Stimulated activated CD4-positive, alpha-beta T cell treated with anti-CD3 and anti-CD28 coated beads, Interleukin-15, amount 100 ng/mL, for 48 hours (primary cell): Measurements from ENCODE around the gene KLK2.

Source experiments
- DNase-seq, 2 donors: peaks; one replicate each; pipeline ENCODE4 v3.0.0-alpha.2; 2020; ENCODE audit warnings: low read depth in 2 of 2

Gene KLK2

GRCh38 chr19:50873056-50873455, at the start of gene KLK2:
KLK2 (plus strand) TSS chr19:50873439; CDS start chr19:50873474, 35 bp downstream.
- DNase-seq = no peak

- no peak for DNase-seq
Measured at GRCh38 chr19:50826492-50827240, 46.6 kb upstream of the KLK2 start.

DNA sequence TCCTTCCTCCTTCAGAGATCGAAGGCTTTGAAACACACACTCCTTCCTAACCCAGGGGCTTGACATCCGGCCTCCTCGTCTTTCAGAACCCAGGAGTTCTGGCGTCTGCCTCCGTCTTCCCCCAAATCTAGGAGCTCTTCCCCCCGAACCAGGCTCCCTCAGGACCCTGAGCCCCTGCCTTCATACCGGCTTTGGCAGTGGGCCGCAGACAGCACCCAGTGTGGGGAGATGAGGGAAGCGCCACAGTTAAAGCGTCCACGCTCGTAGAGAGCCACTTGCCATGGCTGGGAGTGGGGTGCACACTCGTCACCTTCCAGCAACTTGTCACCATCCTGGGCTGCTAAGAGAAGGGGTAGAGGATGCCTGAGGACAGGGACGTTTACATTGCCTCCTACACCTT, 45.8 kb upstream of the KLK2 start:
- DNase-seq = no peak

GRCh38 chr19:50829801-50830200, 43.4 kb upstream of the KLK2 start:
- DNase-seq = no peak

DNA sequence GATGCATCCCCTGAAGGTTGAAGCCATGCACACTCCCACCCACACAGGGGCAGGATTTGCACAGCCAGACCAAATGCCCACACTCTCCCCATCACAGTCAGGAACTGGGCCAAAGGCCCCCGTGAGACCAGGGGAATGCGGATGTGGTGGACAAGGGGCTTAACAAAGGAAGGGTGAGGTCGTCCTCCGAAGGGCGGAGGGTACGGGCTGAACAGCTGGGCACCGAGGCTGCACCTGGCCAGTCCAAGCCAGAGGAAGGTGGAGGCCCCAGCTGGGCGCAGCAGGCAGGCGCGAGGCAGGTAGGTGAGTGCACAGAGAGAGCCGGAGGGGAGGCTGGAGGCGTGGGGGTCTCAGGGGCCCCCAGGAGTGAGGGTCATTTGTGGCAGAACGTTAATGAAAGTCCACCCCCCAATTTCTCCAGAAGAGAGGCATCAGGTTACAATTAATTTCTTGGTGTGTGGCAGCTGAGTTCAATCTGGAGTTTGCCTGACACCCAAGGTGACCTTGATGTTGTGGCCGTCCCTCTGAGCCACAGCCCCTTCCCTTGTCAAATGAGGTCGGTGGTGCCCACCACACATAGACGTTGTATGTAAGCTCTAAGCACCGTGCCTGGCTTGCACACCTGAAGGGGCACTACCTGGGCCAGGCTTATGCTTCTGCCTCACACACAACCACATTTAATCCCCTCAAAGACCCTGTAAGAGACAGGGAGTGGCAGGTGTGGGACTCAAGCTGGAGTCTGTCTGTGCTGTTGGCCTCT, 42.8 kb upstream of the KLK2 start:
- DNase-seq = no peak

- no peak for DNase-seq
Measured at GRCh38 chr19:50831026-50831396, 42.2 kb upstream of the KLK2 start.

DNA sequence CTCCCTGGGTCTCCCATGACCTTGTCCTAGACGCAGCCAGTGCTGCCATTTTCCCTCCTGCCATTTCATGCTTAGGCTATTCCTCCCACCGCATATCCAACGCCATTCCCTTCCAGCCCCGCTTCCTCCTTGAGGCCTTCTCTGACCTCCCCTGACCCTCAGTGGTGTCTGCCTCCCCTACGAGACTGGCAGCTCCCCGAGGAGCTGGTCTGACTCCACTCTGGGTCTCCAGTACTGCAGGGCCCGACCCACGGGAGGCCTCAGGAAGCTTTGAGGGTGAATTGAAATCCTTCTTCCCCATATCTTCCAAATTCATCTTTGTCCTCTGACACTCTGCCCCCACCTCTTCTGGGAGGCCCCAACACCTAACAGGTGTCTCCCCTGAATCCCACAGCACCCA, 40.6 kb upstream of the KLK2 start:
- DNase-seq = no peak

DNA sequence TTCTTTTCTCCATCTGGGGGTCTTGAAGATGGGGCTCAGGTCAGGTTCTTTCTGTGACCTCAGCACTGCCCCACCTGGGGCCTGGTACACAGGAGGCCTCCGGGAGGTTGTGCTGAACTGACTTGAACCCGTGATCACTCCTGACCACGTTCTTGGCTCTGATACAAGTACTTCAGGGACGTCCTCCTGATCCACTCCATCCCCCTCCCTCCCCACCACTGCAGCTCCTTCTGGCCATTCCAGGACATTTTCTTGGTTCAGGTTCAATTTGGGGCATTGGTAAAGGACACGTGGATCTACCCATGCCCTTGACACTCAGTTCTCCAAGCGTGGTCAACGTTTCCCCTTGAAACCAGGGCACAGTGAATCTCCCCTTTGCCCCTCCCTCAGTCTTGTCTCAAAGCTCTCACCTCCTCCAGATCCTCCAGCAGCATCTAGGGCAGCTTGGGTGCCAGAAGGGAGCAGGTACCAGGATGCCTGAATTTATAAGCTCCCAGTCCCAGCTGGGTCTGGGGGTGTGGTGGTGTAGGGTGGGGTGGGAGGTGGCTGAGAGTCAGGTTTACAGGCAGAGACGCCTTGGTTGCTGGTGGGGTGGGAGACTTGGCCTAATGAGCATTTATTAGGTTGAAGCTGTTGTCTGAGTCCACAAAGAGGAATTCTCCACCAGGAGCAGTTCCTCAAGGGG, 40.0 kb upstream of the KLK2 start, which contains the start of gene KLK15:
TSS of gene KLK15 (minus strand) at position 458 of the 685 bp plus-strand sequence. CDS start 2,082 bp downstream, outside the sequence.
- no peak for DNase-seq

DNA sequence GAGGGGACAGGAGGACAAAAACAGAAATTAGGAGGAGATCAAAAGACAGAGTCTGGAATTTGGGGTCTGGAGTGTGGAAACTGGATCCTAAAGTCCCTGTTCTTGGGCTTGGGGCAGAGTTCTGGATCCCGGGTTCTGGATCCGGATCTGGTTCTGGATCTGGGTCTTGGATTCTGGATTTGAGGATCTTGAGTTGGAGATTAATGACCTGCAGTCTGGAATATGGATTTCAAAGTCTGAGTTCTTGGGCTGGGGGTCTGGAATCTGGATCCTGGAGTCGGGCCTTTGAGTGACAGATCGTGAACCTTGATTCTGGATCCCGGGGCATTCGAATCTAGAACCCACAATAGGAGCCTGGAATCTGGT, 39.5 kb upstream of the KLK2 start:
- DNase-seq = no peak

GRCh38 chr19:50835103-50835784, 38.0 kb upstream of the KLK2 start:
- DNase-seq = no peak

GRCh38 chr19:50835785-50836542, 37.3 kb upstream of the KLK2 start:
- peak; percentile 30 to 68 for DNase-seq

DNA sequence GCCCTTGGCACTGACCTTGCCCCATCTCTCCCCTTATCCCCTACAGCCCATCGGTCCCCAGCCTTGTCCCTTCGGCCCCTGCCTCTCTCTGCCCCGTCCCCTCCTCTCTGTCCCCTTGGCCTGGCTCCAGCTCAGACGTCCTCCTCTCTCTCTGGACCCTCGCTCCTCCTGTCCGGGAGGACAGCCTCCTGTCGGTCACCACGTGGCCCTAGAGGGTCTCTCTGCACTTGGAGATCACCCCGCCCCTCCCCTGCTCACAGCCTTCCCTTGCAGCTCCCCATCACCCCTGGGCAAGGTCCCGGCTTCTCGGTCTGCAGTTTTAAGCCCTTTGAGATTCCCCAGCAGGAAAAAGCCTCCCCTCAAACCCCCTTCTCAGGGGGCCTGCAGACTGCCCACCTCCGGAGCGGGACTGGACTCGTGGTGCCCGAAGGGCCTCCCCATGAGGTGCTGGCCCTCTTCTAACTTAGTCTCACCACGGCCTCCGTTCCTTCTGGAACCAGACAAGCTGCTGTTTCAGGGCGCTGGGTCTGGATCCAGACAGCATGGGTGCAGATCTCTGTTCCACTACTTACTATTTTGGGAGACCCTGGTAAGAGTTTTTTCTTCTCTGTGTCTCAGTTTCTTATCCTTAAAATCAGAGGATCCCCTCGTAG, 36.6 kb upstream of the KLK2 start:
- no peak for DNase-seq

DNA sequence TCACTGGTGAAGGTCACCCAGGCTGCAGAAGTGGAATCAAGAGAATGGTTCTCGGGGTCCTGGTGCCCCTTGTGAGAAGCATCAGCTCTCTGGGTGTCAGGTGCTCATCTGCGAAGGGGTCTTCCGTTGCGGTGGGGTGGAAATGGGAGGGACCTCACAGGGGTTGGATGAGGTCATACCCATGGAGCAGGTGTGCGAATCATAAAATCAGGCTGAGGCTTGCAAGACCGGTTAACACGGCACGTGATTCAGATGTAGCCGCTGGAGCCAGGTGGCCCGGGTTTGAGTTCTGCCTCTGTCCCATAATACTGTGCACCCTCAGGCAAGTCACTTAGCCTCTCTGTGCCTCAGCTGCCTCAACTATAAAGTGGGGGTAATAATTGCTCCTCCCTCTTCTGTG, 35.9 kb upstream of the KLK2 start:
- no peak for DNase-seq

DNA sequence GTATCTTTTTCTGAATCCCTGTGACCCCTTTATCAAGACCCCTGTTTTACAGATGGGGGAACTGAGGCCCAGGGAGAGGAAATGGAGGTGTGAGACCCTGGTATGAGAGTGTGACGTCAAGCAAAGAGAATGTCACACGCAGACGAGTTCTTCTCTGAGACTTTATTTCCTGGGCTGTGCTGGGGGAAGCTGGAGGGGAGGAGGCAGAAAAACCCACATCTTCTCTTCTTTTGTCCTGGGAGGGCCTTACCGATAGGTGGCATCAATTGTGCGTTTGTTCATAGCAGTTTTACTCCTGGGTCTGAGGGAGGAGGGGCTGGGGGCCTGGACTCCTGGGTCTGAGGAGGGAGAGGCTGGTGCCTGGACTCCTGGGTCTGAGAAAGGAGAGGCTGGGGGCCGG, 35.0 kb upstream of the KLK2 start:
- DNase-seq = no peak

- no peak for DNase-seq
Measured at GRCh38 chr19:50839712-50840655, 33.3 kb upstream of the KLK2 start.

- no peak for DNase-seq
Measured at GRCh38 chr19:50842130-50842529, 31.1 kb upstream of the KLK2 start.

DNA sequence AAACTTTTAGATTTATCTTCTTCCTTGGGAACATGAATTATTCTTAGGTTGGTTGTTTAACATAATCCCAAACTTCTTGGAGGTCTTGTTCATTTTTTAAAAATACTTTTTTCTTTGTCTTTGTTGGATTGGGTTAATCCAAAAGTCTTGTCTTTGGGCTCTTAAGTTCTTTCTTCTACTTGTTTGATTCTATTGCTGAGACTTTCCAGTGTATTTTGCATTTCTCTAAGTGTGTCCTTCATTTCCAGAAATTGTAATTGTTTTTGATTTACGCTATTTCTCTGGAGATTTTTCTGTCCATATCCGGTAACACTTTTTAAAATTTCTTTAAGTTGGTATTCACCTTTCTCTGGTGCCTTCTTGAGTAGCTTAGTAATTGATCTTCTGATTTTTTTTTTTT, 30.0 kb upstream of the KLK2 start:
- no peak for DNase-seq

GRCh38 chr19:50843701-50844221, 29.5 kb upstream of the KLK2 start:
- no peak for DNase-seq

GRCh38 chr19:50844296-50844935, 28.8 kb upstream of the KLK2 start:
- DNase-seq = no peak
